HepG2 (cell line): ENCODE results near the gene HCFC2. TPM values are rescaled to one million over a fixed set of nuclear protein-coding genes. Genes with fewer than 3 reads are reported as not detected.

ENCODE experiments used
- ATAC-seq: fragments of 200-7000 bp; cut with Tn5 transposase; 3 replicates; pipeline ENCODE4 v1.9.1; 2020; ENCODE audit warnings: mild to moderate bottlenecking, moderate library complexity
- BruUV-seq: library from RNA; stranded (reverse); fragments of 400-500 nt; replicated peaks from 2 replicates; lab custom pipeline; 2021; lab: Mats Ljungman, UMichigan
- CTCF ChIA-PET: fragments of 300-600 bp; formaldehyde crosslinking; extraction: SDS; loops from one replicate; lab custom pipeline; 2021; ENCODE audit warnings: low total read pairs, inconsistent platforms, low intra/inter-chr PET ratio; lab: Yijun Ruan, JAX
- POLR2A ChIA-PET: fragments of 350-600 bp; sonication (Branson Sonifier 250); formaldehyde crosslinking; loops from one replicate; lab custom pipeline; 2020; ENCODE audit warnings: antibody characterized with exemption, inconsistent platforms; lab: Yijun Ruan, JAX
- DNase-seq: peaks from one replicate; pipeline ENCODE4 v3.0.0-alpha.2; 2015; ENCODE audit warnings: low spot score
- FAIRE-seq: peaks from 3 replicates; lab custom pipeline; 2011; peaks lifted over from hg19 to GRCh38; lab: Jason Lieb, UNC
- H2AFZ ChIP-seq: one replicate; pipeline ENCODE4 v1.6.1; 2011; ENCODE audit warnings: low read length, inconsistent platforms
- H3K27ac ChIP-seq: fragments of 300-600 bp; 3 replicates; pipeline ENCODE4 v1.8.0; 2011; ENCODE audit warnings: mixed run types, mild to moderate bottlenecking, mixed read lengths, low read length, inconsistent platforms; ENCODE audit not compliant: insufficient read depth; ENCODE audit errors: extremely low read length
- H3K27me3 ChIP-seq, 2 experiments: fragments of 200-600 bp in 1 of 2; 2 replicates in 1 of 2; 3 replicates in 1 of 2; pipeline versions ENCODE4 v1.6.0 to v1.8.0; 2011; ENCODE audit warnings: low read length in 2 of 2, mild to moderate bottlenecking in 2 of 2, moderate library complexity in 2 of 2, inconsistent platforms in 1 of 2; ENCODE audit not compliant: insufficient read depth in 2 of 2, control insufficient read depth in 1 of 2
- H3K36me3 ChIP-seq, 2 experiments: fragments of 200-600 bp in 1 of 2; replicated peaks in 1 of 2; 2 replicates in 1 of 2; 3 replicates in 1 of 2; pipeline versions ENCODE4 v1.5.1 to v1.8.0; 2011; ENCODE audit warnings: low read length in 2 of 2, inconsistent platforms in 1 of 2; ENCODE audit not compliant: insufficient read depth in 2 of 2, control insufficient read depth in 1 of 2
- H3K4me1 ChIP-seq: 2 replicates; pipeline ENCODE4 v1.5.1; 2012; ENCODE audit warnings: low read length, inconsistent platforms; ENCODE audit not compliant: insufficient read depth
- H3K4me2 ChIP-seq: 2 replicates; pipeline ENCODE4 v1.6.0; 2011; ENCODE audit warnings: low read depth, low read length, inconsistent platforms
- H3K4me3 ChIP-seq, 3 experiments: fragments of 200-600 bp in 1 of 3; sonication (generic), shearing (Covaris generic) in 1 of 3; replicated peaks in 1 of 3; 2 replicates each; pipeline ENCODE4 v1.5.1; 2011 to 2016; ENCODE audit warnings: low read length in 3 of 3, inconsistent platforms in 2 of 3, low read depth in 2 of 3, mild to moderate bottlenecking in 2 of 3, control low read depth in 1 of 3, mixed read lengths in 1 of 3; ENCODE audit not compliant: insufficient read depth in 1 of 3
- H3K79me2 ChIP-seq: one replicate; pipeline ENCODE4 v1.6.1; 2011; ENCODE audit warnings: low read length, inconsistent platforms; ENCODE audit not compliant: insufficient read depth
- H3K9ac ChIP-seq: 2 replicates; pipeline ENCODE4 v1.6.0; 2011; ENCODE audit warnings: mild to moderate bottlenecking, low read depth, low read length, inconsistent platforms; ENCODE audit not compliant: insufficient read depth
- H3K9me3 ChIP-seq: 2 replicates; pipeline ENCODE4 v1.5.1; 2012; ENCODE audit warnings: mild to moderate bottlenecking, low read length
- H4K20me1 ChIP-seq: 2 replicates; pipeline ENCODE4 v1.6.0; 2011; ENCODE audit warnings: inconsistent platforms, mild to moderate bottlenecking, low read length, moderate library complexity; ENCODE audit not compliant: insufficient read depth
- ASH2L ChIP-seq: fragments of 300-600, 200-600 bp; sonication (generic); IDR thresholded peaks from 2 replicates; pipeline ENCODE4 v1.7.0; 2017; ENCODE audit warnings: low read depth, mild to moderate bottlenecking, moderate library complexity, mixed read lengths, low read length; ENCODE audit not compliant: insufficient read length
- IKZF4 ChIP-seq: sonication (generic); formaldehyde crosslinking; IDR thresholded peaks from 2 replicates; pipeline ENCODE4 v1.5.1; 2020; ENCODE audit warnings: borderline replicate concordance, mild to moderate bottlenecking, low read depth, missing genetic modification reagents; ENCODE audit errors: not compliant biosample characterization
- JUND ChIP-seq: sonication (generic); formaldehyde crosslinking; IDR thresholded peaks from 2 replicates; pipeline ENCODE4 v1.8.0; 2022; ENCODE audit warnings: mild to moderate bottlenecking, missing genetic modification reagents
- MBD4 ChIP-seq: IDR thresholded peaks from 2 replicates; pipeline ENCODE4 v1.6.1; 2012; ENCODE audit warnings: low read length, inconsistent platforms, borderline replicate concordance
- PHF5A ChIP-seq: IDR thresholded peaks from one replicate; pipeline ENCODE4 v1.6.1; 2018; ENCODE audit warnings: low read depth, missing genetic modification reagents; ENCODE audit not compliant: unreplicated experiment
- SOX5 ChIP-seq: IDR thresholded peaks from 2 replicates; pipeline ENCODE4 v1.6.1; 2016; ENCODE audit warnings: borderline replicate concordance
- ZNF382 ChIP-seq: sonication (generic); formaldehyde crosslinking; IDR thresholded peaks from 2 replicates; pipeline ENCODE4 v1.5.0; 2020; ENCODE audit warnings: missing genetic modification reagents, mild to moderate bottlenecking, borderline replicate concordance
- WGBS: methylation state at CpG from one replicate; pipeline ENCODE4 v1.1.6; 2017; ENCODE audit warnings: low lambda C conversion rate; 5-methylcytosine and 5-hydroxymethylcytosine counted together
- in situ Hi-C: cut with HindIII; loops from 2 replicates; pipeline ENCODE4 v1.10.0; 2017; ENCODE audit warnings: low pct_unique_long_range_greater_than_20kb; ENCODE audit not compliant: extremely low pct_ligation_motif_present
- intact Hi-C: fragments of 100-400 bp; cut with micrococcal nuclease; formaldehyde crosslinking; loops from one replicate; pipeline ENCODE4 v1.10.0; 2022; ENCODE audit not compliant: unreplicated experiment
- polyA plus RNA-seq, 8 experiments: library from polyadenylated mRNA; depleted of rRNA in 3 of 8; stranded (reverse) in 7 of 8; unstranded in 1 of 8; fragments of >200 nt; fragmentation: Illumina TruSeq in 4 of 8; extraction: Trizol in 4 of 8; gene quantifications; 2 replicates each; pipeline versions ENCODE4 v1.2.1 to v1.2.3, GENCODE V29; 2011 to 2016; ENCODE audit warnings: low read depth in 4 of 8, missing spikeins in 1 of 8, mixed read lengths in 1 of 8; ENCODE audit not compliant: insufficient read depth in 1 of 8
- total RNA-seq, 5 experiments: library from RNA; depleted of rRNA; stranded (reverse); fragments of >200 nt; fragmentation: Illumina TruSeq; extraction: Trizol; gene quantifications; 2 replicates each; pipeline ENCODE4 v1.2.3, GENCODE V29; 2016; ENCODE audit warnings: low read depth in 1 of 5
- TF ChIP-seq, protein P1 (sequence below): sonication (generic); formaldehyde crosslinking; IDR thresholded peaks from 2 replicates; pipeline ENCODE4 v1.4.0; 2020; ENCODE audit warnings: missing genetic modification reagents
- TF ChIP-seq, protein P2 (sequence below): sonication (generic); formaldehyde crosslinking; IDR thresholded peaks from one replicate; pipeline ENCODE4 v1.5.1; 2020; ENCODE audit warnings: mild to moderate bottlenecking, missing genetic modification reagents; ENCODE audit errors: not compliant biosample characterization

Gene HCFC2
- total and polyA plus RNA-seq, 2 of the 13 experiments (the other 11 are each of a cell fraction or from before 2014, with no cell fraction given) = 3.7 to 4.9 TPM

DNA sequence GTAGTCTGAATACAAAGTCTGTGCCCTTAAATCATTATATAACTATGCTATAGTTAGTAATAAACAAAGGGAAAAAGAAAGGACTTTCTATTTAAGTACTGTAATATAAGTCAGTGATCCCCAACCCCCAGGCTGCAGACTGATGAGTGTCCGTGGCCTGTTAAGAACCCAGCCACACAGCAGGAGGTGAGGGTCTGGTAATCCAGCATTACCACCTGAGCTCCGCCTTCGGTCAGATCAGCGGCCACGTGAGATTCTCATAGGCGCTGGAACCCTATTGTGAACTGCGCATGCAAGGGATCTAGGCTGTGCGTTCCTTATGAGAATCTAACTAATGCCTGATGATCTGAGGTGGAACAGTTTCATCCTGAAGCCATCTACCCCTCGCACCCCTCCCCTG lies 58.0 kb downstream of the HCFC2 start:
- Histone ChIP-seq H3K27ac (no peak overlapping the region), H4K20me1 (no peaks in the 10 kb centered on the region), H2AFZ (no peak overlapping the region), H3K4me3 (no peak overlapping the region), H3K4me2 (no peak overlapping the region), H3K4me1 (no peaks in the 10 kb centered on the region), H3K36me3 (peaks cover 2 to 29% of the 10 kb centered on the region in 2 experiments; a peak in 4 of 5 replicates), H3K27me3 (no peaks in the 10 kb centered on the region), H3K9ac (no peak overlapping the region), H3K9me3 (no peaks in the 10 kb centered on the region), H3K79me2 (no peaks in the 10 kb centered on the region)
- intact Hi-C loops (no loop called here), in situ Hi-C loops (no loop called here)
- WGBS = 98% methylated on average over 5 of the region's 9 CpGs
- DNase-seq = no peak
- POLR2A ChIA-PET = no interaction called here
- ATAC-seq = no peak
- no peak for FAIRE-seq
- CTCF ChIA-PET = no interaction called here
- no TSS peak for BruUV-seq
- TF ChIP-seq, protein P1, sequence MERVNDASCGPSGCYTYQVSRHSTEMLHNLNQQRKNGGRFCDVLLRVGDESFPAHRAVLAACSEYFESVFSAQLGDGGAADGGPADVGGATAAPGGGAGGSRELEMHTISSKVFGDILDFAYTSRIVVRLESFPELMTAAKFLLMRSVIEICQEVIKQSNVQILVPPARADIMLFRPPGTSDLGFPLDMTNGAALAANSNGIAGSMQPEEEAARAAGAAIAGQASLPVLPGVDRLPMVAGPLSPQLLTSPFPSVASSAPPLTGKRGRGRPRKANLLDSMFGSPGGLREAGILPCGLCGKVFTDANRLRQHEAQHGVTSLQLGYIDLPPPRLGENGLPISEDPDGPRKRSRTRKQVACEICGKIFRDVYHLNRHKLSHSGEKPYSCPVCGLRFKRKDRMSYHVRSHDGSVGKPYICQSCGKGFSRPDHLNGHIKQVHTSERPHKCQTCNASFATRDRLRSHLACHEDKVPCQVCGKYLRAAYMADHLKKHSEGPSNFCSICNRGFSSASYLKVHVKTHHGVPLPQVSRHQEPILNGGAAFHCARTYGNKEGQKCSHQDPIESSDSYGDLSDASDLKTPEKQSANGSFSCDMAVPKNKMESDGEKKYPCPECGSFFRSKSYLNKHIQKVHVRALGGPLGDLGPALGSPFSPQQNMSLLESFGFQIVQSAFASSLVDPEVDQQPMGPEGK (CRISPR knock-in tag) = no peak
- TF ChIP-seq, protein P2, sequence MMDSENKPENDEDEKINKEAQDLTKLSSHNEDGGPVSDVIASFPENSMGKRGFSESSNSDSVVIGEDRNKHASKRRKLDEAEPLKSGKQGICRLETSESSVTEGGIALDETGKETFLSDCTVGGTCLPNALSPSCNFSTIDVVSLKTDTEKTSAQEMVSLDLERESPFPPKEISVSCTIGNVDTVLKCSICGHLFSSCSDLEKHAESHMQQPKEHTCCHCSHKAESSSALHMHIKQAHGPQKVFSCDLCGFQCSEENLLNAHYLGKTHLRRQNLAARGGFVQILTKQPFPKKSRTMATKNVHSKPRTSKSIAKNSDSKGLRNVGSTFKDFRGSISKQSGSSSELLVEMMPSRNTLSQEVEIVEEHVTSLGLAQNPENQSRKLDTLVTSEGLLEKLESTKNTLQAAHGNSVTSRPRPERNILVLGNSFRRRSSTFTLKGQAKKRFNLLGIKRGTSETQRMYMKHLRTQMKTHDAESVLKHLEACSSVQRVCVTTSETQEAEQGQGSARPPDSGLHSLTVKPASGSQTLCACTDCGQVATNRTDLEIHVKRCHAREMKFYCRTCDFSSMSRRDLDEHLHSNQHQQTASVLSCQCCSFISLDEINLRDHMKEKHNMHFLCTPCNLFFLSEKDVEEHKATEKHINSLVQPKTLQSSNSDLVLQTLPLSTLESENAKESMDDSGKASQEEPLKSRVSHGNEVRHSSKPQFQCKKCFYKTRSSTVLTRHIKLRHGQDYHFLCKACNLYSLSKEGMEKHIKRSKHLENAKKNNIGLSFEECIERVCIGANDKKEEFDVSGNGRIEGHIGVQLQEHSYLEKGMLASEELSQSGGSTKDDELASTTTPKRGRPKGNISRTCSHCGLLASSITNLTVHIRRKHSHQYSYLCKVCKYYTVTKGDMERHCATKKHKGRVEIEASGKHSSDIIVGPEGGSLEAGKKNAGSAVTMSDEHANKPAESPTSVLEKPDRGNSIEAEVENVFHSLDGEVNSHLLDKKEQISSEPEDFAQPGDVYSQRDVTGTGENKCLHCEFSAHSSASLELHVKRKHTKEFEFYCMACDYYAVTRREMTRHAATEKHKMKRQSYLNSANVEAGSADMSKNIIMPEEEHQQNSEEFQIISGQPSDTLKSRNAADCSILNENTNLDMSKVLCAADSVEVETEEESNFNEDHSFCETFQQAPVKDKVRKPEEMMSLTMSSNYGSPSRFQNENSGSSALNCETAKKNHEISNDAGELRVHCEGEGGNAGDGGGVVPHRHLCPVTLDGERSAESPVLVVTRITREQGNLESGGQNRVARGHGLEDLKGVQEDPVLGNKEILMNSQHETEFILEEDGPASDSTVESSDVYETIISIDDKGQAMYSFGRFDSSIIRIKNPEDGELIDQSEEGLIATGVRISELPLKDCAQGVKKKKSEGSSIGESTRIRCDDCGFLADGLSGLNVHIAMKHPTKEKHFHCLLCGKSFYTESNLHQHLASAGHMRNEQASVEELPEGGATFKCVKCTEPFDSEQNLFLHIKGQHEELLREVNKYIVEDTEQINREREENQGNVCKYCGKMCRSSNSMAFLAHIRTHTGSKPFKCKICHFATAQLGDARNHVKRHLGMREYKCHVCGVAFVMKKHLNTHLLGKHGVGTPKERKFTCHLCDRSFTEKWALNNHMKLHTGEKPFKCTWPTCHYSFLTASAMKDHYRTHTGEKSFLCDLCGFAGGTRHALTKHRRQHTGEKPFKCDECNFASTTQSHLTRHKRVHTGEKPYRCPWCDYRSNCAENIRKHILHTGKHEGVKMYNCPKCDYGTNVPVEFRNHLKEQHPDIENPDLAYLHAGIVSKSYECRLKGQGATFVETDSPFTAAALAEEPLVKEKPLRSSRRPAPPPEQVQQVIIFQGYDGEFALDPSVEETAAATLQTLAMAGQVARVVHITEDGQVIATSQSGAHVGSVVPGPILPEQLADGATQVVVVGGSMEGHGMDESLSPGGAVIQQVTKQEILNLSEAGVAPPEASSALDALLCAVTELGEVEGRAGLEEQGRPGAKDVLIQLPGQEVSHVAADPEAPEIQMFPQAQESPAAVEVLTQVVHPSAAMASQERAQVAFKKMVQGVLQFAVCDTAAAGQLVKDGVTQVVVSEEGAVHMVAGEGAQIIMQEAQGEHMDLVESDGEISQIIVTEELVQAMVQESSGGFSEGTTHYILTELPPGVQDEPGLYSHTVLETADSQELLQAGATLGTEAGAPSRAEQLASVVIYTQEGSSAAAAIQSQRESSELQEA = no peak
- TF ChIP-seq SOX5 (CRISPR knock-in tag) (no peak), JUND (CRISPR knock-in tag) (no peak), ZNF382 (CRISPR knock-in tag) (no peak), IKZF4 (no peak), PHF5A (CRISPR knock-in tag) (no peak), MBD4 (no peak), ASH2L (no peak)
